ENCODE results near the gene STARD13. TPM values are rescaled to one million over a fixed set of nuclear protein-coding genes. Genes with fewer than 3 reads are reported as not detected.

STARD13 gene
- total and polyA plus RNA-seq, 4 donors, result 2.7 to 15.3 (median 5.7) TPM

DNA sequence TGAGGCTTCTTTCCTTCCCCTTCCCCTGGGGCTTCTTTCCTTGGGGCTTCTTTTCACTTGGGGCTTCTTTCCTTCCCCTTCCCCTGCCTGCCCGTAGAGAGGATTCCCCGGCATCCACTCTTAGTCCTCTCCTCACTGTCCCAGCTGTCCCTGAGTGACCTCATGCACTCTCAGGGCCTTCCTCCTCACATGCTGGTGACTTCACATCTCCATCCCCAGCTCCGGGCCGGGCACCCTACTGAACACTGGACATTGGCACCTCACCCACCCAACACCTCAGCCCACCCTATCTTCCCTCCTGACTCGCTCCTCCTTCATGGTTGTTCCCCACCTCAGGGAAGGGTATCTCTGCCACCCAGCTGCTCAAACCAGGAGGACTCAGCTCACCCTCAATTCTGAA, 130.6 kb downstream of the STARD13 start:
- no peak overlapping the region for H3K9ac ChIP-seq (ENCODE audit: low read depth in 1 of 2, low read length in 2 of 2)
- no peak for DNase-seq (ENCODE audit: low spot score)
- TF ChIP-seq YY1 (IDR thresholded peaks at IDR 0.05), result no peak
- TF ChIP-seq GABPA (IDR thresholded peaks at IDR 0.05 in 1 of 2, conservative IDR thresholded peaks at IDR 0.05 in 1 of 2), result no peak
- TF ChIP-seq HNF4G (IDR thresholded peaks at IDR 0.05), result no peak
- no peak for TF ChIP-seq FOXA1 (IDR thresholded peaks at IDR 0.05)
- no peak for TF ChIP-seq RXRA (IDR thresholded peaks at IDR 0.05)
- TF ChIP-seq, protein P1, sequence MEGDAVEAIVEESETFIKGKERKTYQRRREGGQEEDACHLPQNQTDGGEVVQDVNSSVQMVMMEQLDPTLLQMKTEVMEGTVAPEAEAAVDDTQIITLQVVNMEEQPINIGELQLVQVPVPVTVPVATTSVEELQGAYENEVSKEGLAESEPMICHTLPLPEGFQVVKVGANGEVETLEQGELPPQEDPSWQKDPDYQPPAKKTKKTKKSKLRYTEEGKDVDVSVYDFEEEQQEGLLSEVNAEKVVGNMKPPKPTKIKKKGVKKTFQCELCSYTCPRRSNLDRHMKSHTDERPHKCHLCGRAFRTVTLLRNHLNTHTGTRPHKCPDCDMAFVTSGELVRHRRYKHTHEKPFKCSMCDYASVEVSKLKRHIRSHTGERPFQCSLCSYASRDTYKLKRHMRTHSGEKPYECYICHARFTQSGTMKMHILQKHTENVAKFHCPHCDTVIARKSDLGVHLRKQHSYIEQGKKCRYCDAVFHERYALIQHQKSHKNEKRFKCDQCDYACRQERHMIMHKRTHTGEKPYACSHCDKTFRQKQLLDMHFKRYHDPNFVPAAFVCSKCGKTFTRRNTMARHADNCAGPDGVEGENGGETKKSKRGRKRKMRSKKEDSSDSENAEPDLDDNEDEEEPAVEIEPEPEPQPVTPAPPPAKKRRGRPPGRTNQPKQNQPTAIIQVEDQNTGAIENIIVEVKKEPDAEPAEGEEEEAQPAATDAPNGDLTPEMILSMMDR (IDR thresholded peaks at IDR 0.05; ENCODE audit: low read depth, low read length, missing input control), result no peak
- TF ChIP-seq, protein P2, sequence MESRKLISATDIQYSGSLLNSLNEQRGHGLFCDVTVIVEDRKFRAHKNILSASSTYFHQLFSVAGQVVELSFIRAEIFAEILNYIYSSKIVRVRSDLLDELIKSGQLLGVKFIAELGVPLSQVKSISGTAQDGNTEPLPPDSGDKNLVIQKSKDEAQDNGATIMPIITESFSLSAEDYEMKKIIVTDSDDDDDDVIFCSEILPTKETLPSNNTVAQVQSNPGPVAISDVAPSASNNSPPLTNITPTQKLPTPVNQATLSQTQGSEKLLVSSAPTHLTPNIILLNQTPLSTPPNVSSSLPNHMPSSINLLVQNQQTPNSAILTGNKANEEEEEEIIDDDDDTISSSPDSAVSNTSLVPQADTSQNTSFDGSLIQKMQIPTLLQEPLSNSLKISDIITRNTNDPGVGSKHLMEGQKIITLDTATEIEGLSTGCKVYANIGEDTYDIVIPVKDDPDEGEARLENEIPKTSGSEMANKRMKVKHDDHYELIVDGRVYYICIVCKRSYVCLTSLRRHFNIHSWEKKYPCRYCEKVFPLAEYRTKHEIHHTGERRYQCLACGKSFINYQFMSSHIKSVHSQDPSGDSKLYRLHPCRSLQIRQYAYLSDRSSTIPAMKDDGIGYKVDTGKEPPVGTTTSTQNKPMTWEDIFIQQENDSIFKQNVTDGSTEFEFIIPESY (IDR thresholded peaks at IDR 0.05), result no peak
- H3K9me3 ChIP-seq (ENCODE audit: control insufficient read depth in 4 of 4, low read length in 3 of 4), result no peaks in the 10 kb centered on the region
- no peaks in the 10 kb centered on the region for H3K4me1 ChIP-seq (ENCODE audit: control insufficient read depth in 4 of 4, insufficient read depth in 4 of 4, low read length in 3 of 4)
- no peaks in the 10 kb centered on the region for H3K27me3 ChIP-seq (ENCODE audit: control insufficient read depth in 4 of 4, insufficient read depth in 4 of 4, low read length in 3 of 4)
- no peak overlapping the region for H3K27ac ChIP-seq (ENCODE audit: low read depth in 1 of 2, low read length in 2 of 2)
- 93% methylated on average over 5 of the region's 5 CpGs for WGBS
- no peak overlapping the region for H3K4me3 ChIP-seq (ENCODE audit: low read depth in 1 of 3, low read length in 3 of 3)
- H3K36me3 ChIP-seq (ENCODE audit: control insufficient read depth in 4 of 4, insufficient read depth in 3 of 4, low read depth in 1 of 4, low read length in 3 of 4), result peaks cover 0 to 3% (median 1%) of the 10 kb centered on the region in 4 donors

DNA sequence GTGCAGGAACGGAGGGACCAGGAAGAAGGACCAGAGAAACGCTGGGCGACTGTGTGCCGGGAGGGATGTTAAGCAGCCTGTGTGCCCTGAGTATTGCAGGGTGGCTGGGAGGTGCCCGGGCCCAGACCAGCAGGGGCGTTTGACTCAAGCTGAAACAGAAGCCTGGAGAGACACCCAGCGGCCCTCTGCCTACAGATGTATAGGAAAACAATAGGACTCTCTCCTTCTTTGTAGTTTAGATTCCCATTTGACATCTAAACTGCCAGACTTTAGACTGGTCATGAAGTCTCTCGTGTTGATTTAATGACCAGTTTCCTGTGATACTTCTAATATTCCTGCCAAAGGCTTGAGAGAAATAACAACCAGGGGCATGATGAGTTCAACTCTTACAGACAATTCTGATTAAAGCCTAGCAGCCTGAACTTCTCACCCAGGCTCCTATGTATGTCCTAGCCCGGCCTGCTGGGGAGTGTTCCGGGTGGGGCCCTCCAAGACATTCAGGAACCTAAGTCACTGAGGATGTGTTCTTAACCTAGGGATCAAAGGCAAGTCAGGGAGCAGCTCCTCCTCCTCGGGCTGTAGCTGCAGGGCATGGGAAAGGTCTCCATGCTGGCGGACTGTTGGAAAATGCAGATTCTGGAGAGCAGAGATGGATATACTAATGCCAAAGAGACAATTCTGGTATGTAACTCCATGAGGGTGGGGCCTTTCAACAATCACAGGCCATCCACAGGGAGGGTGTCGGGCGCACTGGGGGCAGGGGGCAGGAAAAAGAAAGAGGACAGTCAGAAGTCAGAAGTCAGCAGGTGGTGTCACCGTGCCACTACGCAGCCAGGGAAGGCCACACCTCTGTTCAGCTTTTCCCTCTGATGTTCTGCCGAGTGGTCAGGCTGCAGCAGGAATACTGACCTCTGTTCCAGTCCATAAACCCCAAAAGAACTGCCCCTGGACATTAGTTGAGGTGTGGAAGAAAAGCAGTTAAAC, 131.8 kb downstream of the STARD13 start:
- WGBS, result 80% methylated on average over 17 of the region's 17 CpGs
- peaks cover 0 to 3% (median 1%) of the 10 kb centered on the region in 4 donors for H3K36me3 ChIP-seq (ENCODE audit: control insufficient read depth in 4 of 4, insufficient read depth in 3 of 4, low read depth in 1 of 4, low read length in 3 of 4)
- no peaks in the 10 kb centered on the region for H3K4me1 ChIP-seq (ENCODE audit: control insufficient read depth in 4 of 4, insufficient read depth in 4 of 4, low read length in 3 of 4)
- peak overlapping the region in 1 of 2 donors; percentile 41 for H3K27ac ChIP-seq (ENCODE audit: low read depth in 1 of 2, low read length in 2 of 2)
- no peaks in the 10 kb centered on the region for H3K9me3 ChIP-seq (ENCODE audit: control insufficient read depth in 4 of 4, low read length in 3 of 4)
- no peak for DNase-seq (ENCODE audit: low spot score)
- no peak overlapping the region for H3K9ac ChIP-seq (ENCODE audit: low read depth in 1 of 2, low read length in 2 of 2)
- H3K27me3 ChIP-seq (ENCODE audit: control insufficient read depth in 4 of 4, insufficient read depth in 4 of 4, low read length in 3 of 4), result no peaks in the 10 kb centered on the region
- H3K4me3 ChIP-seq (ENCODE audit: low read depth in 1 of 3, low read length in 3 of 3), result no peak overlapping the region
- TF ChIP-seq NR2F2 (IDR thresholded peaks at IDR 0.05) (peak; percentile 98), GABPA (IDR thresholded peaks at IDR 0.05 in 1 of 2, conservative IDR thresholded peaks at IDR 0.05 in 1 of 2) (no peak), HNF4G (IDR thresholded peaks at IDR 0.05) (no peak), RAD21 (IDR thresholded peaks at IDR 0.05) (peak in 1 of 2 donors; percentile 30), YY1 (IDR thresholded peaks at IDR 0.05) (no peak), SP1 (IDR thresholded peaks at IDR 0.05) (peak; percentile 67), FOXA1 (IDR thresholded peaks at IDR 0.05) (no peak), JUND (IDR thresholded peaks at IDR 0.05) (no peak), HNF4A (conservative IDR thresholded peaks at IDR 0.05) (no peak), TAF1 (conservative IDR thresholded peaks at IDR 0.05) (no peak), EGR1 (IDR thresholded peaks at IDR 0.05; ENCODE audit: low read depth in 2 of 2) (no peak), RXRA (IDR thresholded peaks at IDR 0.05) (peak; percentile 58 to 79), FOXA2 (IDR thresholded peaks at IDR 0.05) (no peak)
- TF ChIP-seq, protein P2 (IDR thresholded peaks at IDR 0.05), result no peak
- TF ChIP-seq, protein P3, sequence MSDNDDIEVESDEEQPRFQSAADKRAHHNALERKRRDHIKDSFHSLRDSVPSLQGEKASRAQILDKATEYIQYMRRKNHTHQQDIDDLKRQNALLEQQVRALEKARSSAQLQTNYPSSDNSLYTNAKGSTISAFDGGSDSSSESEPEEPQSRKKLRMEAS (IDR thresholded peaks at IDR 0.05), result no peak
- TF ChIP-seq, protein P4, sequence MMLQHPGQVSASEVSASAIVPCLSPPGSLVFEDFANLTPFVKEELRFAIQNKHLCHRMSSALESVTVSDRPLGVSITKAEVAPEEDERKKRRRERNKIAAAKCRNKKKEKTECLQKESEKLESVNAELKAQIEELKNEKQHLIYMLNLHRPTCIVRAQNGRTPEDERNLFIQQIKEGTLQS (IDR thresholded peaks at IDR 0.05), result no peak
- TF ChIP-seq, protein P1 (IDR thresholded peaks at IDR 0.05; ENCODE audit: low read depth, low read length, missing input control), result no peak

Measured in liver (tissue), 9 donors.